Mononuclear cell (primary cell): ENCODE results near the gene ASCC2. TPM values are rescaled to one million over a fixed set of nuclear protein-coding genes. Genes with fewer than 3 reads are reported as not detected.
A peak's percentile ranks its signal among the peaks of the same experiment; 100 is the strongest.
"Not testable (repeated sequence)": the region's sequence is repeated elsewhere in the genome, so short reads cannot be mapped to it uniquely, and the experiment has no call there.

Source experiments
- H3K27me3 ChIP-seq: 2 replicates; pipeline ENCODE4 v1.6.0; 2011; ENCODE audit warnings: low read length, control low read depth; ENCODE audit not compliant: insufficient read depth
- H3K4me1 ChIP-seq: 2 replicates; pipeline ENCODE4 v1.5.1; 2011; ENCODE audit warnings: mild to moderate bottlenecking, low read length, control low read depth; ENCODE audit not compliant: insufficient read depth
- H3K4me3 ChIP-seq: 2 replicates; pipeline ENCODE4 v1.5.1; 2011; ENCODE audit warnings: mild to moderate bottlenecking, low read length, moderate library complexity
- H3K9me3 ChIP-seq: 2 replicates; pipeline ENCODE4 v1.5.1; 2011; ENCODE audit warnings: low read depth, mild to moderate bottlenecking, control low read depth, low read length
- total RNA-seq: library from RNA; depleted of rRNA; stranded (reverse); fragments of >200 nt; gene quantifications from one replicate; pipeline ENCODE4 v1.2.3, GENCODE V29; 2012

Gene ASCC2
- total RNA-seq, 1 donor, result 33.2 TPM

DNA sequence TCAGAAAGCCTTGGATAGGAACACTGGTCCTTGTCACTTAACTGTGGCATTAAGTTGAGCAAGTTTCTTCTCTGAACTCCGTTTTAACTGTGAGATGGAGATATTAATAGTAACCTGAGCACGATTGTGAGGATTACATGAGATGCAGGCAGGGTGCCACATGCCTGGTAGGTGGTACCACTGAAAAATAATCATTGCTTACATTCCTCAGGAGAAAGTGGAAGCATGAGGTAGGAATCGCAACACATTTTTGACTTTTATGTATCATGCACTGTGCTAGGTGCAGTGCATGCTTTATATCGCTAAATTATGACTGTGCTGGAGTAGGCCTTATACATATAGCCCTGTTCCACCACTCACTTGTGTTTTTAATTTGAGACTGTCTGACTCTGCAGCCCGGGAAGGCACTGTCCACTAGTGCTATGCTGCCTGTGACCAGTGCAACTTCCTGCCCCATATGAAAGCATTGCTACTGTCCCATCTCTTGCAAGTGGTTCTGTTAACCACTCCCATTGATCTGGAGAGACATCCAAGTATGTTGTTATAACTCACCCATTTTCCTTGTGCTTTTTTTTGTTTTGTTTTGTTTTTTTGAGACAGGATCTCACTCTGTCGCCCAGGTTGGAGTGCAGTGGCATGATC is 69.9 kb downstream of the ASCC2 start:
- H3K4me1 ChIP-seq, result peaks cover 25% of the 10 kb centered on the region
- H3K9me3 ChIP-seq, result no peaks in the 10 kb centered on the region
- no peaks in the 10 kb centered on the region for H3K27me3 ChIP-seq

GRCh38 chr22:29767171-29768051 is 70.7 kb downstream of the ASCC2 start, which contains the start of gene UQCR10:
Gene UQCR10, plus strand, starts transcription at chr22:29767369. Its CDS starts 30 bp downstream, at chr22:29767399.
- Histone ChIP-seq H3K4me1 (peaks cover 25% of the 10 kb centered on the region), H3K27me3 (no peaks in the 10 kb centered on the region), H3K4me3 (peak within 1 kb of the TSS; percentile 98), H3K9me3 (no peaks in the 10 kb centered on the region)

More for the DNA sequence above, 69.9 kb downstream of the ASCC2 start:
- H3K4me3 ChIP-seq, result peak overlapping the region; percentile 98

DNA sequence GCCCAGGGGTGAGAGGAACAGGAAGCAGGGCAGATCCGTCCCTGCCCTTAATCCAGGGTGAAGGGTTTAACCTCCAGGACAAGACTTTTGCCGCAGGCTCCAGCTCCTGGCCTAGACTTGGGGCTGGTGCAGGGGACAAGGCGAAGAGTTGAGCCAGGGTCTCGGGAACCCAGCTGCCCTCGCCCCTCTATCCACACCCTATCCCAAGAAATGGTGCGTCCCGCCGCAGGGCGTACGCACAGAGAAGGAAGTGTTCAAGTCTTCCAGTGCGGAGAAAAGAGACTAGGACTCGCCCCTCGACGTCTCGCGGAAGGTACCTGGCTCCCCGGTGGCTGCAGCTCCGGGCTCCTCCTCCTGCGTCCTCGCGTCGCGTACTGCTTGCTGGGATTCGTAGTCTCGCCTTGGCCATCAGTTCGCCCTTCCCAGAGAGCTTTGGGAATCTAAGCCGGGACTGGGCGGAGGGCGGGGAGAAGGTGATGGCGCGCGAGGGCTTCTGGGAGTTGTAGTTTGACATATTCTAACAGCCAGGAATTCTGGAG is 71.4 kb downstream of the ASCC2 start, which contains the start of gene ZMAT5:
ZMAT5 (minus strand) TSS at position 376 of the 539 bp plus-strand sequence. CDS start 18,463 bp downstream, outside the sequence.
- Histone ChIP-seq H3K27me3 (no peaks in the 10 kb centered on the region), H3K4me1 (peaks cover 25% of the 10 kb centered on the region), H3K9me3 (no peaks in the 10 kb centered on the region), H3K4me3 (peak within 1 kb of the TSS; percentile 98)

GRCh38 chr22:29765905-29766631 is 72.0 kb downstream of the ASCC2 start:
- H3K9me3 ChIP-seq, result no peaks in the 10 kb centered on the region
- peaks cover 25% of the 10 kb centered on the region for H3K4me1 ChIP-seq
- H3K27me3 ChIP-seq, result no peaks in the 10 kb centered on the region
- H3K4me3 ChIP-seq, result peak overlapping the region; percentile 98

DNA sequence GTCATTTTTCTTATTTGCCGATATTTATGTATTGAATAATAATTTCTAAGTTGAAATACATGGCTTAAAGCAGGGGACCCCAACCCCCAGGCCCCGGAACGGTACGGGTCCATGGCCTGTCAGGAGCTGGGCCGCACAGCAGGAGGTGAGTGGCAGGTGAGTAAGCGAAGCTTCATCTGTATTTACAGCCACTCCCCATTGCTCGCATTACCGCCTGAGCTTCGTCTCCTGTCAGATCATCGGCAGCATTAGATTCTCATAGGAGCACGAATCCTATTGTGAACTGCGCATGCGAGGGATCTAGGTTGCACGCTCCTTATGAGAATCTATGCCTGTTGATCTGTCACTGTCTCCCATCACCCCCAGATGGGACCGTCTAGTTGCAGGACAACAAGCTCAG is 75.8 kb downstream of the ASCC2 start:
- peaks cover 11% of the 10 kb centered on the region for H3K4me1 ChIP-seq
- no peaks in the 10 kb centered on the region for H3K27me3 ChIP-seq
- H3K9me3 ChIP-seq, result no peaks in the 10 kb centered on the region
- H3K4me3 ChIP-seq, result no peak overlapping the region

GRCh38 chr22:29758959-29759358 is 79.1 kb downstream of the ASCC2 start:
- Histone ChIP-seq H3K4me1 (no peaks in the 10 kb centered on the region), H3K4me3 (no peak overlapping the region), H3K9me3 (no peaks in the 10 kb centered on the region), H3K27me3 (no peaks in the 10 kb centered on the region)

- no peaks in the 10 kb centered on the region for H3K4me1 ChIP-seq
- no peak overlapping the region for H3K4me3 ChIP-seq
- no peaks in the 10 kb centered on the region for H3K27me3 ChIP-seq
- H3K9me3 ChIP-seq, result no peaks in the 10 kb centered on the region
Observed at GRCh38 chr22:29758068-29758622, 79.9 kb downstream of the ASCC2 start.

GRCh38 chr22:29757096-29757495 is 81.0 kb downstream of the ASCC2 start:
- H3K9me3 ChIP-seq, result no peaks in the 10 kb centered on the region
- no peaks in the 10 kb centered on the region for H3K27me3 ChIP-seq
- no peak overlapping the region for H3K4me3 ChIP-seq
- no peaks in the 10 kb centered on the region for H3K4me1 ChIP-seq

DNA sequence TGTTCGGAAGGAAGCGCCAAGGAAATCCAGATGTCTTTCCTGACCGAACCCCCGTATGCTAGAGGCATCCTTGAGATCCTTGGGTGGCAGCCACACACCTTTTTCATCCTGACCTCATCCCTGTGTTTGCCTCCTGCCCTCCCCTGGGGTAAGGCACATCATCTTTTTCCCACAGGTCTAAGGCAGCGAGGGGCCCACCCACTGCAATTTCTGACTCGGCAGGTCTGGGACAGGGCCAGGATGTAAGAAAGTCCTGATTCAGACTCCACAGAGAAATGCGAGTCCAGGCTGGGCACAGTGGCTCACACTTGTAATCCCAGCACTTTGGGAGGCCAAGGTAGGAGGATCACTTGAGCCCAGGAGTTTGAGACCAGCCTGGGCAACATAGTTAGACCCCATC is 81.7 kb downstream of the ASCC2 start:
- Histone ChIP-seq H3K4me1 (peaks cover 6% of the 10 kb centered on the region), H3K27me3 (no peaks in the 10 kb centered on the region), H3K4me3 (no peak overlapping the region), H3K9me3 (no peaks in the 10 kb centered on the region)

DNA sequence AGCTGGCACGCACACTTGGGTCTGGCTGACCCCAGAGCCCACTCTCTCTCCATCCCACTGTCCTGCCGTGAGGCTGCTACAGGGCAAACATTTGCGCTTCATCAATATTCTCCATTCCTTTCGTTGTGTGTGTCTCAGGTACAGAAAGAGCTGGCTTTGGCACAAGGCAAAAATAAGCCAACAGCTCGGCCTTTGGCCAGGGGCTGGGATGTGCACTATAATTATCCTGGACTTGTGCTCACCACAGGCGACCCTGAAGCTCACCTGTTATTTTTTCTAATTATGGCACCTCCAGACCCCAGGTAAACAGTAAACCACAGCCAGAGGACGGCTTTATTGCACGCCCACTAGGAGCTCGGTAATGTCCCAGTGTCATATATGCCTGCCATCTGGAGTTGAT is 82.2 kb downstream of the ASCC2 start:
- peaks cover 11% of the 10 kb centered on the region for H3K4me1 ChIP-seq
- H3K27me3 ChIP-seq, result no peaks in the 10 kb centered on the region
- no peak overlapping the region for H3K4me3 ChIP-seq
- H3K9me3 ChIP-seq, result no peaks in the 10 kb centered on the region

- not testable (repeated sequence) for H3K27me3 ChIP-seq, H3K9me3 ChIP-seq, H3K4me3 ChIP-seq
- peaks cover 18% of the 10 kb centered on the region for H3K4me1 ChIP-seq
Observed at GRCh38 chr22:29754658-29755395, 83.2 kb downstream of the ASCC2 start.

DNA sequence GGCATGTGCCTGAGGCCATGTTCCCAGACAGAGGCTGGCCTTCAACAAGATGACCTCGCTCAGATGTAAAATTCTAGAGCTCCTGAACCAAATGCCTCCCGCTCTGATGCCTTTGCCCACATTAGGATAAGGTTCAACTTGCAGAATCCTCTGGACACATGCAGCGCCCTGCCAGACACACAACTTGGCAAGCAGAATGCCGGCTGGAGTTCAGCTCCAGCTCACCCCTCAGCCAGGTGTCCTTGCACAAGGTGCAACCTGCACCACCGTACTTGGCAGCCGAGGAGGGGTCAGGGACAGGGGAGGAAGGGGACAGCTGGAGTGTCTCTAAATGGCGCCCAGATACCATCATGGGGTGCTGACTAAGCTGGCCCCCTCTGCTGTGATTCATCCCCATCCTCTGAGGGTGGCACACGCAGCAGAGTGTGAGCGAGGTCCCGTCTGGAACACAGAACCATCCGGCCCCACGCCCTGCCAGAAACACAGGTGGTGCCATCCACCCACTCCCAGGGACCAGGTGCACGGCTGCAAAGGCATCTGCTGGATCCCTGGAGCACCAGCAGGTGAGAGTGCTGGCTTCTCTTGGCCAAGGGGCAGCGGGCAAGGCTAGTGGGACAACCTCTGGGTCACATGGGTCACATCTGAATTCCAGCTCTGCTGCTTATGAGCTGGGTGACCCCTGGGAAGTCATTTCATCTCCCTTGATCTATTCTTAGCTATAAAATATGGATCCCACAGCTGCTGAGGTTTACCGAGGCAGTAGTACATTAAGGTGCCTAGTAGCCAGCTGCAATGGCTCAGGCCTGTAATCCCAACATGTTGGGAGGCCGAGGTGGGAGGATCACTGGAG is 84.0 kb downstream of the ASCC2 start:
- Histone ChIP-seq H3K27me3 (no peaks in the 10 kb centered on the region), H3K4me3 (no peak overlapping the region), H3K4me1 (peaks cover 18% of the 10 kb centered on the region)

DNA sequence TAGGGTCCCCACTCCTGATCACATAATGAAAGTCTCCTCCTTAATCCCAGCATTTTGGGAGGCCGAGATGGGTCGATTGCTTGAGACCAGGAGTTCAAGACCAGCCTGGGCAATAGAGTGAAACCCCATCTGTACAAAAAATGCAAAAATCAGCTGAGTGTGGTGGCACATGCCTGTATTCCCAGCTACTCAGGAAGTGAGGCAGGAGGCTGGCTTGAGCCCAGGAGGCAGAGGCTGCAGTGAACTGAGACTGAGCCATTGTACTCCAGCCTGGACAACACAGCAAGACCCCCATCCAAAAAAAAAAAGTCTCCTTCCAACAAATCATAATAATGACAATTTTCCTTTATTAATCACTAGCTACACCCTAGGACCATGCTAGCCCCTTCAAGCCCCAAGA is 86.4 kb downstream of the ASCC2 start:
- H3K4me3 ChIP-seq, result no peak overlapping the region
- no peaks in the 10 kb centered on the region for H3K27me3 ChIP-seq
- H3K9me3 ChIP-seq, result no peaks in the 10 kb centered on the region
- peaks cover 18% of the 10 kb centered on the region for H3K4me1 ChIP-seq

More for the DNA sequence above, 84.0 kb downstream of the ASCC2 start:
- H3K9me3 ChIP-seq, result no peaks in the 10 kb centered on the region
